ENCODE measurements around the gene RFX8. TPM values are rescaled to one million over a fixed set of nuclear protein-coding genes. Genes with fewer than 3 reads are reported as not detected.
A peak's percentile ranks its signal among the peaks of the same experiment; 100 is the strongest.

Gene RFX8
- total and polyA plus RNA-seq, 3 experiments from 2014 or later, result not detected

DNA sequence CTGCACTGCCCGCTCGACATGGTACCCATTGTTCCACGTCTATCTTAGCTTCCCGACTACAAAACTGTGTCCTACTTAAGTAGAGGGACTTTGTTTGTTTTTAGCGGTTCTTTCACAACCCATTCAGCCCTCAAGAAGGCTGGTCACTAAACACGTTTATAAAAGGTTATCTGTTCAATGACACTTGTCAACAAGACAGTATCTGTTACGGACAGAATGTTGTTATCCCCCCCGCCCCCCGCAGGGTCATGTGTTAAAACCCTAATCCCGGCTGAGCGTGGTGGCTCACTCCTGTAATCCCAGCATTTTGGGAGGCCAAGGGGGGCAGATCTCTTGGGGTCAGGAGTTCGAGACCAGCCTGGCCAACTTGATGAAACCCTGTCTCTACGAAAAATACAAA, 47.2 kb downstream of the RFX8 start:
- CTCF ChIA-PET, result no interaction called here

DNA sequence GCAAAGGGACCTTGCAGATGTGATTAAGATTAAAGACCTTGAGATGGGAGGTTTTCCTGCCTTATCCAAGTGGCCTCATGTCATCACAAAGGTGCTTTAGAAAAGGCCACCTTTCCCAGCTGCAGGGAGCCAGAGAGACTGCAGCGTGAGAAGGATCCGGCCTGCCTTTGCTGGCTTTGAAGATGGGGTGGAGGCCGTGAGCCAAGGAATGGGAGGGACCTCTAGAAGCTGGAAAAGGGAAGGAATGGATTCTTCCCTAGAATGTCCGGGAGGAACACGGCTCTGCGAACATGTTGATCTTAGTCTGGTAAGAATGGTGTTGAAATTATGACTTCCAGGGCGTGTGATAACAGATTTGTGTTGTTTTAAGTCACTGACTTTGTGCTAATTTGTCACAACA, 47.7 kb downstream of the RFX8 start:
- Mint-ChIP-seq H3K27me3 (peaks cover 1 to 9% of the 10 kb centered on the region in 2 donors), H3K36me3 (peaks cover 0 to 8% (median 2%) of the 10 kb centered on the region in 3 donors), H3K4me1 (no peaks in the 10 kb centered on the region), H3K27ac (no peak overlapping the region), H3K9me3 (no peaks in the 10 kb centered on the region), H3K4me3 (no peak overlapping the region)
- CTCF ChIA-PET, result no interaction called here
- no peaks in the 10 kb centered on the region for H3K27me3 ChIP-seq (ENCODE audit: insufficient read depth, low read length, poor library complexity, severe bottlenecking)
- H3K27ac ChIP-seq (ENCODE audit: low read depth, low read length), result no peak overlapping the region
- POLR2A ChIA-PET, result no interaction called here
- H3K4me1 ChIP-seq (ENCODE audit: insufficient read depth, low read length), result no peaks in the 10 kb centered on the region
- no peak overlapping the region for H3K4me3 ChIP-seq (ENCODE audit: low read length)
- no peak for DNase-seq
- H3K36me3 ChIP-seq (ENCODE audit: insufficient read depth, low read length), result no peaks in the 10 kb centered on the region
- no peaks in the 10 kb centered on the region for H3K9me3 ChIP-seq (ENCODE audit: low read length)

More for the DNA sequence above, 47.2 kb downstream of the RFX8 start:
- Mint-ChIP-seq H3K27ac (no peak overlapping the region), H3K9me3 (no peaks in the 10 kb centered on the region), H3K4me3 (no peak overlapping the region), H3K27me3 (peaks cover 1 to 9% of the 10 kb centered on the region in 2 donors), H3K36me3 (peaks cover 0 to 8% (median 2%) of the 10 kb centered on the region in 3 donors), H3K4me1 (no peaks in the 10 kb centered on the region)
- Histone ChIP-seq H3K27me3 (ENCODE audit: insufficient read depth, low read length, poor library complexity, severe bottlenecking) (no peaks in the 10 kb centered on the region), H3K4me3 (ENCODE audit: low read length) (no peak overlapping the region), H3K27ac (ENCODE audit: low read depth, low read length) (no peak overlapping the region), H3K9me3 (ENCODE audit: low read length) (no peaks in the 10 kb centered on the region), H3K4me1 (ENCODE audit: insufficient read depth, low read length) (no peaks in the 10 kb centered on the region), H3K36me3 (ENCODE audit: insufficient read depth, low read length) (no peaks in the 10 kb centered on the region)
- POLR2A ChIA-PET, result no interaction called here
- DNase-seq, result no peak

DNA sequence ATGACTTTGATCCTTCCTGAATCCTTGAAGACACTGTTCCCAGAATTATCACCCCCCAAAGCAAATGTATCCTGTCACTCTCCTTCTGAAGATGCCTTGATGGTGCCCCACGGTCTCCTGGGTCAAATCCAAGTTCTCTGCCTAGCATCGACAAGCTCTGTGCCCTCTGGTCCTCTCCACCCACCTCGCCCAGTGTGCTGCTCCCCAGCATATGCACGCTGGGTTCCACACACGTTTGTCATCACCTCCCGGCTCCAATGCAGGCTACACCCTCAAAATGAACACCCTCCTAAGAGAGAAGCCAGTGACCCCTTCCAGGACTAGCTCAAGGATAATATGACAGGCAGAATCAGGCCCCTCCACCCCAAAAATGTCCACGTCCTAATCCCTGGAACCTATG, 48.1 kb downstream of the RFX8 start:
- CTCF ChIA-PET, result no interaction called here
- Mint-ChIP-seq H3K36me3 (peaks cover 0 to 8% (median 2%) of the 10 kb centered on the region in 3 donors), H3K27ac (peak overlapping the region in 1 of 8 donors; percentile 2), H3K4me1 (no peaks in the 10 kb centered on the region), H3K9me3 (no peaks in the 10 kb centered on the region), H3K4me3 (no peak overlapping the region), H3K27me3 (peaks cover 1 to 9% of the 10 kb centered on the region in 2 donors)
- no peak for DNase-seq
- no peaks in the 10 kb centered on the region for H3K9me3 ChIP-seq (ENCODE audit: low read length)
- no peaks in the 10 kb centered on the region for H3K36me3 ChIP-seq (ENCODE audit: insufficient read depth, low read length)
- no peak overlapping the region for H3K27ac ChIP-seq (ENCODE audit: low read depth, low read length)
- no peak overlapping the region for H3K4me3 ChIP-seq (ENCODE audit: low read length)
- no peaks in the 10 kb centered on the region for H3K4me1 ChIP-seq (ENCODE audit: insufficient read depth, low read length)
- no peaks in the 10 kb centered on the region for H3K27me3 ChIP-seq (ENCODE audit: insufficient read depth, low read length, poor library complexity, severe bottlenecking)
- POLR2A ChIA-PET, result no interaction called here

DNA sequence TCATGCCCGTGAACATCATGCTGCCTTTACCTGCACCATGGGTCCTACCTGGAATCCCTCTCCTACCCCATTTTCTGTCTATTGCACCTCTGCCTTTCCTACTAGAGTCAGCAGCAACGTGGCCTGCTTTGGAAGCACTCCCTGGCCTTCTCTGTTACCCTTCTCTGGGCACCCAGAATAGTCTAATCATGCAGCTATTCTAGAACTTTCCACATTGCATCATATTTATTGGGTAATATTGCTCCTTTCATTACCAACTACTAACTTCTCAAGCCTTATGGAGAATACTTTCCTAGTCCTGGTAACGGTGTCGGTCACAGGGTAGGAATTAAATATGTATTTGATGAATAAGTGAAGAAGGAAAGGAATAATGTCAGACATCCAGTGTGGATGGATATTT, 54.3 kb downstream of the RFX8 start:
- Histone ChIP-seq H3K36me3 (ENCODE audit: insufficient read depth, low read length) (no peaks in the 10 kb centered on the region), H3K4me1 (ENCODE audit: insufficient read depth, low read length) (no peaks in the 10 kb centered on the region), H3K27ac (ENCODE audit: low read depth, low read length) (no peak overlapping the region), H3K4me3 (ENCODE audit: low read length) (no peak overlapping the region), H3K27me3 (ENCODE audit: insufficient read depth, low read length, poor library complexity, severe bottlenecking) (no peaks in the 10 kb centered on the region), H3K9me3 (ENCODE audit: low read length) (no peaks in the 10 kb centered on the region)
- no peak overlapping the region for H3K27ac Mint-ChIP-seq
- ChIA-PET CTCF (interaction anchor here (1.8 kb wide), 1 partner anchor 15 kb away, joined by 4 read pairs; no protein-coding TSS in a partner anchor), POLR2A (interaction anchor here (0.6 kb wide), 1 partner anchor 145 kb away, joined by 12 read pairs; no protein-coding TSS in a partner anchor)
- H3K4me1 Mint-ChIP-seq, result no peaks in the 10 kb centered on the region
- no peak for DNase-seq
- peaks cover 0 to 14% of the 10 kb centered on the region in 2 donors for H3K27me3 Mint-ChIP-seq
- H3K4me3 Mint-ChIP-seq, result no peak overlapping the region
- peaks cover 0 to 8% (median 0%) of the 10 kb centered on the region in 3 donors for H3K36me3 Mint-ChIP-seq
- no peaks in the 10 kb centered on the region for H3K9me3 Mint-ChIP-seq

DNA sequence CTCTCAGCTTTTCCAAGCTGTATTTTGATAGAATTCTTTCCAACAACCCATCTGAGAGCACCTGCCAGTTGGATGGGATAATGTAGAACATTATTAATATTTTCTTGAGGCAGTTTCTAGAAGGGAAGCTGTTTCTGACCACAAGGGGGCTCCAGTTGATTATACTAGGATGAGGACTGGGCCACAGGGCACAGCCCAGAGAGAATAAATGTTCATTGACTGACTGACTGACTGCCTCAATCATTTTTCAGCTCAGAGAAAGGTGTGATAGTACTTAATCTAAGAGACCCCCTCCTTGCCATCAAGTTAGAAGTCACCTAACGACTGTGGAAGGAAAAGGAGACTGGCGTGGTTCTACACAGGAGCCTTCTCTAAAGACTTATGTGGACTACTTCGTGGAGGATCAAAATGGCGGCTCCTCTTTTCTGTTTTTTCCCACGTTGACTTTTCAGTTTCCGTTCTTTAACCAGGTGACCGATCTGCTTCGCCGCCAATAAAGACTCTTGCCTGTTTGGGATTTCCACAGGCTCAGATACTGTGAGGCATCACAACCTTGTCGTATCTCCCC, 55.7 kb downstream of the RFX8 start:
- no peak overlapping the region for H3K4me3 Mint-ChIP-seq
- ChIA-PET POLR2A (interaction anchor here (0.5 to 0.8 kb wide), 2 partner anchors 85 to 413 kb away, joined by 3 to 5 read pairs; no protein-coding TSS in a partner anchor), CTCF (interaction anchor here (1.0 to 4.7 kb wide), 18 partner anchors 10 to 822 kb away, joined by 3 to 36 read pairs (median 4); no protein-coding TSS in a partner anchor)
- peaks cover 2 to 22% of the 10 kb centered on the region in 2 donors for H3K27me3 Mint-ChIP-seq
- H3K27ac Mint-ChIP-seq, result no peak overlapping the region
- Histone ChIP-seq H3K9me3 (ENCODE audit: low read length) (no peaks in the 10 kb centered on the region), H3K4me3 (ENCODE audit: low read length) (no peak overlapping the region), H3K4me1 (ENCODE audit: insufficient read depth, low read length) (no peaks in the 10 kb centered on the region), H3K27ac (ENCODE audit: low read depth, low read length) (no peak overlapping the region), H3K27me3 (ENCODE audit: insufficient read depth, low read length, poor library complexity, severe bottlenecking) (no peaks in the 10 kb centered on the region), H3K36me3 (ENCODE audit: insufficient read depth, low read length) (no peaks in the 10 kb centered on the region)
- peaks cover 0 to 8% (median 0%) of the 10 kb centered on the region in 3 donors for H3K36me3 Mint-ChIP-seq
- DNase-seq, result peak; percentile 28 to 61 (median 40)
- H3K9me3 Mint-ChIP-seq, result peaks cover 0 to 6% (median 3%) of the 10 kb centered on the region in 5 donors
- no peaks in the 10 kb centered on the region for H3K4me1 Mint-ChIP-seq

DNA sequence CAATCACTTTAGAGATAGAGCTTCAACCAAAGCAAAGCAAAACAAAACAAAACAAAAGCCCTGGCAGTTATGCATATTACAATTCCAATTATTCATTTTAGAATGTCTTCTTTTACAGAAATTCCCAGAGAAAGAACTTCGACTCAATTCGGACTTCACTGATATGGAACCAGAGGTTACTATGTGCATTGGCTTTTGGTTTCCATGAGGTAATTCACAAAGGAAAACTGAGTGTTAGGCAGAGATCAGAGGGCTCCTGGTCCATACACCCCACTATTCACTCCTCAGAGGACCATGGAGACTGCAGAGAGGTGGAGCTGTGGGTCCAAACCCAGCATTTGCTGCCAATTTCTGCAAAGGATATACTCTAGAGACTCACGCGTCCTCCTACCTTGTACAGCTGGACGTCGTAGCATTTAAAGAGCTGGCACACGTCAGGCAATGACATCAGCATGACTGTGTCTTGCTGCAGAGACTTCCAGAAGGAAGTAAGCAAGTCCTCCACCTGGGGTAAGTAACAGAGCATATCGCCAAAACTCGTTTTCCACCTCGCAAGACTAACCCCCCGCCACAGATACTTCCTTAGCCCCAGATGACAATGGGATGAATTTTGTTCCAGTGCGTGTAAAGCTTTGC, 56.3 kb downstream of the RFX8 start:
- Histone ChIP-seq H3K27ac (ENCODE audit: low read depth, low read length) (no peak overlapping the region), H3K4me3 (ENCODE audit: low read length) (no peak overlapping the region), H3K36me3 (ENCODE audit: insufficient read depth, low read length) (no peaks in the 10 kb centered on the region), H3K27me3 (ENCODE audit: insufficient read depth, low read length, poor library complexity, severe bottlenecking) (no peaks in the 10 kb centered on the region), H3K9me3 (ENCODE audit: low read length) (no peaks in the 10 kb centered on the region), H3K4me1 (ENCODE audit: insufficient read depth, low read length) (no peaks in the 10 kb centered on the region)
- Mint-ChIP-seq H3K4me3 (no peak overlapping the region), H3K9me3 (peaks cover 0 to 6% (median 3%) of the 10 kb centered on the region in 5 donors), H3K27me3 (peaks cover 2 to 16% of the 10 kb centered on the region in 2 donors), H3K36me3 (peaks cover 0 to 2% (median 0%) of the 10 kb centered on the region in 3 donors), H3K27ac (no peak overlapping the region), H3K4me1 (no peaks in the 10 kb centered on the region)
- ChIA-PET CTCF (interaction anchor here (0.8 to 4.7 kb wide), 19 partner anchors 10 to 822 kb away, joined by 3 to 36 read pairs (median 4); no protein-coding TSS in a partner anchor), POLR2A (interaction anchor here (0.5 to 0.8 kb wide), 3 partner anchors 85 to 922 kb away, joined by 3 to 5 read pairs (median 3); no protein-coding TSS in a partner anchor)
- no peak for DNase-seq

DNA sequence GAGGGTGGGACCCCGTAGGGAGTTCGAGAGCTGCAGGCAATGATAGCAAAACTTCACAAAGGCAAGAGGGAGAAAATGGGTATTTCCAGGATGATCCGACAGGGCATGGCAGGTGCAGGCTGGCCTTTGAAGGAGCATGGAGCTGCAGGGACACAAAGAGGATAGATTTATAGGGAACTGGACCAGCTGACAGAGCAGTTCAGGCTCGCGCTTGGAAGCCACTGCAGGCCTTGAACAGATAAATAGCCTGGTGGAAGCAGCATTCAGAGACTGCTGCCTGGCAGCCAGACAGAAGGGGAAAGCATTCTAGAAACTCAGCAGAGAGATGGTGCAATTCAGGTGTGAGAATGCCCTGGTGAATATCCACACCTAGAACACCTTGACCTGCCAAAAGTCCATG, 58.3 kb downstream of the RFX8 start:
- Histone ChIP-seq H3K4me3 (ENCODE audit: low read length) (no peak overlapping the region), H3K4me1 (ENCODE audit: insufficient read depth, low read length) (no peaks in the 10 kb centered on the region), H3K9me3 (ENCODE audit: low read length) (no peaks in the 10 kb centered on the region), H3K27ac (ENCODE audit: low read depth, low read length) (no peak overlapping the region), H3K27me3 (ENCODE audit: insufficient read depth, low read length, poor library complexity, severe bottlenecking) (no peaks in the 10 kb centered on the region), H3K36me3 (ENCODE audit: insufficient read depth, low read length) (no peaks in the 10 kb centered on the region)
- DNase-seq, result no peak
- Mint-ChIP-seq H3K27me3 (peaks cover 5 to 16% of the 10 kb centered on the region in 2 donors), H3K4me3 (no peak overlapping the region), H3K36me3 (peaks cover 0 to 7% (median 0%) of the 10 kb centered on the region in 3 donors), H3K27ac (peak overlapping the region in 1 of 8 donors; percentile 86), H3K4me1 (no peaks in the 10 kb centered on the region), H3K9me3 (peaks cover 0 to 6% (median 3%) of the 10 kb centered on the region in 5 donors)
- CTCF ChIA-PET, result interaction anchor here (1.3 to 4.7 kb wide), 2 partner anchors 407 to 413 kb away, joined by 3 to 36 read pairs; no protein-coding TSS in a partner anchor
- POLR2A ChIA-PET, result no interaction called here

DNA sequence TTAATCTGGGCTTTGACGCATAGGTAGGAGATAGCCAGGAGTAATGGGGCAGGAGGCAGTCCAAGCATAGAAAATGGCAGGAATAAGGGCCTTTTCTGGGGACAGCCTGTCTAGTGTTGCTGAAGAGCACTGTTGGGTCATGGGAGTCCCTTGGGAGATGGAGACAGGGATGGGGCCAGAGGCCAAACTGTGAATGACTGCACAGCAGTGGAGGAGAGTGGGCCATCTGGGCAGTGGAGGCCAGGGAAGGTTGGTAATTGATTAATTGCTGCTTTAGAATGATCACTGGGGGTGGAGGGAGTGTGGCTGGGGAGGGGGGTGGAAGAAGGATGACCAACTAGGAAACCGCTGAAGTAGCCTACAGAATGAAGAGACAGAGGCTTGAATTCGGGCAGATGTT, 59.0 kb downstream of the RFX8 start:
- H3K4me3 Mint-ChIP-seq, result no peak overlapping the region

More for the DNA sequence above, 59.0 kb downstream of the RFX8 start:
- Histone ChIP-seq H3K27ac (ENCODE audit: low read depth, low read length) (no peak overlapping the region), H3K4me1 (ENCODE audit: insufficient read depth, low read length) (no peaks in the 10 kb centered on the region), H3K4me3 (ENCODE audit: low read length) (no peak overlapping the region), H3K36me3 (ENCODE audit: insufficient read depth, low read length) (no peaks in the 10 kb centered on the region), H3K27me3 (ENCODE audit: insufficient read depth, low read length, poor library complexity, severe bottlenecking) (no peaks in the 10 kb centered on the region), H3K9me3 (ENCODE audit: low read length) (no peaks in the 10 kb centered on the region)
- CTCF ChIA-PET, result interaction anchor here (4.7 kb wide), 1 partner anchor 414 kb away, joined by 36 read pairs; no protein-coding TSS in a partner anchor
- H3K27me3 Mint-ChIP-seq, result peaks cover 5 to 16% of the 10 kb centered on the region in 2 donors
- peaks cover 0 to 7% (median 0%) of the 10 kb centered on the region in 3 donors for H3K36me3 Mint-ChIP-seq
- no peaks in the 10 kb centered on the region for H3K4me1 Mint-ChIP-seq
- POLR2A ChIA-PET, result no interaction called here
- H3K27ac Mint-ChIP-seq, result peak overlapping the region in 2 of 8 donors; percentile 9 to 25
- H3K9me3 Mint-ChIP-seq, result peaks cover 0 to 6% (median 3%) of the 10 kb centered on the region in 5 donors
- DNase-seq, result no peak

Measured in CD8-positive, alpha-beta memory T cell (primary cell).